C4-2B (cell line): ENCODE measurements around the gene CTDSP2.

Experiments used
- ZFX ChIP-seq: fragments of 450-650 bp; IDR thresholded peaks from 2 replicates; pipeline ENCODE4 v1.6.1; 2017
- TF ChIP-seq, protein P1 (sequence below): fragments of 450-650 bp; conservative IDR thresholded peaks from 2 replicates; pipeline ENCODE4 v1.5.1; 2017; ENCODE audit warnings: mild to moderate bottlenecking

- TF ChIP-seq, protein P1, sequence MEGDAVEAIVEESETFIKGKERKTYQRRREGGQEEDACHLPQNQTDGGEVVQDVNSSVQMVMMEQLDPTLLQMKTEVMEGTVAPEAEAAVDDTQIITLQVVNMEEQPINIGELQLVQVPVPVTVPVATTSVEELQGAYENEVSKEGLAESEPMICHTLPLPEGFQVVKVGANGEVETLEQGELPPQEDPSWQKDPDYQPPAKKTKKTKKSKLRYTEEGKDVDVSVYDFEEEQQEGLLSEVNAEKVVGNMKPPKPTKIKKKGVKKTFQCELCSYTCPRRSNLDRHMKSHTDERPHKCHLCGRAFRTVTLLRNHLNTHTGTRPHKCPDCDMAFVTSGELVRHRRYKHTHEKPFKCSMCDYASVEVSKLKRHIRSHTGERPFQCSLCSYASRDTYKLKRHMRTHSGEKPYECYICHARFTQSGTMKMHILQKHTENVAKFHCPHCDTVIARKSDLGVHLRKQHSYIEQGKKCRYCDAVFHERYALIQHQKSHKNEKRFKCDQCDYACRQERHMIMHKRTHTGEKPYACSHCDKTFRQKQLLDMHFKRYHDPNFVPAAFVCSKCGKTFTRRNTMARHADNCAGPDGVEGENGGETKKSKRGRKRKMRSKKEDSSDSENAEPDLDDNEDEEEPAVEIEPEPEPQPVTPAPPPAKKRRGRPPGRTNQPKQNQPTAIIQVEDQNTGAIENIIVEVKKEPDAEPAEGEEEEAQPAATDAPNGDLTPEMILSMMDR, result no peak
- TF ChIP-seq ZFX, result no peak
Measured at GRCh38 chr12:57775044-57775443, 71.5 kb downstream of the CTDSP2 start.
